Cardiac fibroblast (primary cell): ENCODE measurements around the gene RNF182.

Experiments
- DNase-seq, 2 donors: peaks; one replicate each; pipeline versions ENCODE4 v3.0.0 to v3.0.0-alpha.2; 2010; ENCODE audit warnings: low read depth in 2 of 2
- H3K4me3 ChIP-seq, 2 donors: replicated peaks in 1 of 2; 1 replicate in 1 of 2; 2 replicates in 1 of 2; pipeline ENCODE4 v1.5.1; 2011; ENCODE audit warnings: low read depth in 2 of 2, low read length in 2 of 2, mild to moderate bottlenecking in 2 of 2, moderate library complexity in 1 of 2
- TF ChIP-seq, protein P1 (sequence below): IDR thresholded peaks from one replicate; pipeline ENCODE4 v1.5.1; 2011; ENCODE audit warnings: low read depth, mild to moderate bottlenecking, low read length, inconsistent platforms

Gene RNF182

DNA sequence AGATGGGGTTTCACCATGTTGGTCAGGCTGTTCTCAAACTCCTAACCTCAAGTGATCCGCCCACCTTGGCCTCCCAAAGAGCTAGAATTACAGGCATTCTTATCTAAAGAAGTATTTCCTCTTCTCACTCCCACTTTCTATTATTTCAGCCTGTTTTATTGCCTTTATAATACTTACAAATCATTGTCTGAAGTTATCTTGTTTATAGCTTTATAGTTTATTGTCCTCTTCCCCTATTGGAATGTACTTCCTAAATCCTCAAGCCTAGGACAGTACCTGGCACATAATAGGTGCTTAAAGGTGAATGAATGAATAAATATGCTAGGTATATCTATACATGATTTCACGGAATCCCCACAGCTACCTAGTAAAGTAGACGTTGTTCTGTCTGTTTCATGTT is 37.8 kb upstream of the RNF182 start:
- TF ChIP-seq, protein P1, sequence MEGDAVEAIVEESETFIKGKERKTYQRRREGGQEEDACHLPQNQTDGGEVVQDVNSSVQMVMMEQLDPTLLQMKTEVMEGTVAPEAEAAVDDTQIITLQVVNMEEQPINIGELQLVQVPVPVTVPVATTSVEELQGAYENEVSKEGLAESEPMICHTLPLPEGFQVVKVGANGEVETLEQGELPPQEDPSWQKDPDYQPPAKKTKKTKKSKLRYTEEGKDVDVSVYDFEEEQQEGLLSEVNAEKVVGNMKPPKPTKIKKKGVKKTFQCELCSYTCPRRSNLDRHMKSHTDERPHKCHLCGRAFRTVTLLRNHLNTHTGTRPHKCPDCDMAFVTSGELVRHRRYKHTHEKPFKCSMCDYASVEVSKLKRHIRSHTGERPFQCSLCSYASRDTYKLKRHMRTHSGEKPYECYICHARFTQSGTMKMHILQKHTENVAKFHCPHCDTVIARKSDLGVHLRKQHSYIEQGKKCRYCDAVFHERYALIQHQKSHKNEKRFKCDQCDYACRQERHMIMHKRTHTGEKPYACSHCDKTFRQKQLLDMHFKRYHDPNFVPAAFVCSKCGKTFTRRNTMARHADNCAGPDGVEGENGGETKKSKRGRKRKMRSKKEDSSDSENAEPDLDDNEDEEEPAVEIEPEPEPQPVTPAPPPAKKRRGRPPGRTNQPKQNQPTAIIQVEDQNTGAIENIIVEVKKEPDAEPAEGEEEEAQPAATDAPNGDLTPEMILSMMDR, result no peak
- H3K4me3 ChIP-seq, result no peak overlapping the region
- no peak for DNase-seq

DNA sequence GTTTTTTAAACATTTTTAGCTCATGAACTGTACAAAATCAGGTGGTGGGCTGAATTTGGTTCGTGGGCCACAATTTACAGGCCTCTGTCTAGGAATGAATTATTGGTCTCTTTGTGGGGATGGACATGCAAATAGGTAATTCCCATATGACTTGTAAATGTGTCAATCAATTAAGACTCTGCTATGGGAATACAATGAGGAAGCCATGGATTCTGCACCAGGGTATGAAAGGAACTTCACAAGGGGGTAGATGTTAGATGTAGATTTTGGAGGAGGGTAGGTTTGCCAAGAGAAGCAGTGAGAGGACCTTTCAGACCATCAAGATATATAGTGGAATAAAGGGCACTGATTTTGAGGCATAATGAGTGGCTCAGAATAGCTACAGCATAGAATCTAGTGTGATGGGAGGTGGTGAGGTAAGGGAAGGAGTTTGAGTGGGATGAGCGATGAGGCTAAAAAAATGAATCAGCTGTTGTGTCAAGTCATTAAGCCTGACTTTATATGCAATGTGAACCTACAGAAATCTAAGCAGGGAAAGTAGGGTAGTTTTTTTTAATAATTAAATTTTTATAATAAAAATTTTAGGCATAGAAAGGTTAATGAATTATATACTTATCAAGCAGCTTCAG is 32.6 kb upstream of the RNF182 start:
- H3K4me3 ChIP-seq, result no peak overlapping the region
- DNase-seq, result no peak
- TF ChIP-seq, protein P1, result no peak

DNA sequence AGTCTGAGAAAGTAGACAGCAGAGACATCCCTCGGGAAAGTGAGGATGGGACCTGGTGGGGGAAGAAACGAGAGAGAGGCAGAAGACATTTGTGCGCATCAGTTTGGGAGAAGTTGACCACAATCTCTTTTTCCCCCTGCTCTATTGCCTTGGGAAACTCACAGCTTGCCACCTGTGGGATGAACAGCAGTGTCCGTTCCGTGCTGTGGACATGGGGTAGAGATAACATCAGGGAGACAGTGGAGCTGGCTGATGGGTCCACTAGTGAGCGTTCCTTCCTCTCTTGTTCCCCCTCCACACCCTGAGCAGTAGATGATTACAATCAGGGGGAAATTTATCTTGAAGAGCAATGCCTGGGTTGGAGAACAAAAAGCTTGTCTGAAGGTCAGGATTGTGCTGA is 21.8 kb upstream of the RNF182 start:
- no peak for DNase-seq
- TF ChIP-seq, protein P1, result no peak
- no peak overlapping the region for H3K4me3 ChIP-seq

DNA sequence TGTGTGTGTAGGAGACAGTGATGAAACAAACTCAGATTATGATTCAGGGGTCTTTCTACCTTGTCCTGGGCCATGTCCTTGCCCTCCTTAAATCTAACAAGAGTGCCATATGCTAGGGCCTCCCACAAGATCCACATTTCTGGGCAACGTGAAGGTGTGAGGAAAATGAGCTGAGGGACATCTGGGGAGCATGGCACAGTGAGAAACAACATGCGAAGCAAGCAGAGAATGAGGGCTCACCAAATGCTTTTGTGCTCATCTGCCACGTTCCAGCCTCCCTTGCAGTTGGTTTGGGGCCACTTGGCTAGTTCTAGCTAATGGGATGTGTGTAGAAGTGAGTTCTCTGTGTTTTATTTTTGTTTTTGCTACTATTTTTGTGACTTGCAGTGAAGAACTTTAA is 21.4 kb upstream of the RNF182 start:
- TF ChIP-seq, protein P1, result no peak
- DNase-seq, result no peak
- H3K4me3 ChIP-seq, result no peak overlapping the region

DNA sequence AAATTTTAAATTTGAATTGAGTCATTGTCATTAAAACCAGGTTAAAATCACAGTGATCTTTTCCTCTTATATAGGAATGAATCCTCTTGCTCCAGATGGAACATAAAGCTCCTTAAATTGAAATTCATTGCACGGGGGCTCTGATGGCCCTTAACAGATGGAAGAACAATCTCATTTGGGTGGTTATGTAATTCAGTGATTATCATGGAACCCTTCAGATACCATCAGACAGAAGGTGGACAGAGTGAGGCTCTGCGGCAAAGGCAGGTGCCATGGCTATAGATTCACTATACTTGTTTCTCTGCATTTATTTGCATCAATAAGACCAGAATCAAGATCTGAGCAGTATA is 17.8 kb upstream of the RNF182 start:
- no peak for DNase-seq
- H3K4me3 ChIP-seq, result no peak overlapping the region
- TF ChIP-seq, protein P1, result no peak

DNA sequence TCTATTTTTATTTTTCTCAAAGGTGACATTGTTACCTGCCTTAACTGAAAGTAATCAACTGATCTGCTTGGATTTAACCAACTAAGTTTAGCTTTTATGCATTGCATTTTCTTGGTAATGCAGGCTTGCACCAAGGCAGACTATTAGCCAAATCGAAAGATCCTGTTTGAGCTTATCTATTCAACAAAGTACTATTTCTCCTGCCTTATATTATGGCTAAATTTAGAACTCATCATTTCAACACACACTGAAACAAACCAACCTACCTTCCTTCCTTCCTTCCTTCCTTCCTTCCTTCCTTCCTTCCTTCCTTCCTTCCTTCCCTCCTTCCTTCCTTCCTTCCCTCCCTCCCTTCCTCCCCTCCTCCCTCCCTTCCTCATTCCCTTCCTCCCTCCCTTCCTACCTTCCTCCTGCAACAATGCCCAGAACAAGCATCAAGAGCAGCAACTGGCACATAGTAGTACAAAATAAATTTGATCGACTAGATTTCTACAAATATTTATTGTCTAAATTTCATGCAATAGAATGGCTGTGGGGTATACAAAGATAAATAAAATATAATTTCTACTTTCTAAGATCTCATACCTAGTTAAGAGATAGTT is 17.0 kb upstream of the RNF182 start:
- TF ChIP-seq, protein P1, result no peak
- H3K4me3 ChIP-seq, result no peak overlapping the region
- no peak for DNase-seq

DNA sequence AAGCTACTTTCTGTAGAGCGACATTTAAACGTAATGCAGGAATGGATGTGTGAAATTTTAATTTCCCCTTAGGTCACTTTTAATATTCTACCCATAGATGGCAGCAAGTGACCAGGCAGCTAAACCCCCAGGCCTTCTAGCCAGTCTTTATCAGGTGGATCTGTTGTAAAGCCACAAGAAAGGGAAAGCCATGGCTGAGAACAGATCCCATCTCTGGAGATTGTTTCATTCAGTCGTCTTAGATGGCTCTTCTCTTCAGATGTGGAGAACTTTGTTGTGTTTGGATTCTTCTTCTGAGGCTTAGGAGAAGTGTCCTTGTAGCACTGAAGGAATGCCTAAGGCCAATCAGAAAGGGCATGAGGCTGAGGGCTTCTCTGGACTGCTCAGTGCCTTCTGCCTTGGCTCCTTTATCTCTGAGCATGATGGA is 15.8 kb upstream of the RNF182 start:
- DNase-seq, result peak; percentile 76 to 80

More for the DNA sequence above, 15.8 kb upstream of the RNF182 start:
- TF ChIP-seq, protein P1, result peak; percentile 78
- H3K4me3 ChIP-seq, result no peak overlapping the region
